GM19193 (cell line): ENCODE measurements around the gene RBP2.

Source experiments
- POLR2A ChIP-seq: IDR thresholded peaks from 4 replicates; pipeline ENCODE4 v1.6.1; 2011; ENCODE audit not compliant: insufficient read depth, insufficient read length; ENCODE audit errors: extremely low read depth

Gene RBP2

DNA sequence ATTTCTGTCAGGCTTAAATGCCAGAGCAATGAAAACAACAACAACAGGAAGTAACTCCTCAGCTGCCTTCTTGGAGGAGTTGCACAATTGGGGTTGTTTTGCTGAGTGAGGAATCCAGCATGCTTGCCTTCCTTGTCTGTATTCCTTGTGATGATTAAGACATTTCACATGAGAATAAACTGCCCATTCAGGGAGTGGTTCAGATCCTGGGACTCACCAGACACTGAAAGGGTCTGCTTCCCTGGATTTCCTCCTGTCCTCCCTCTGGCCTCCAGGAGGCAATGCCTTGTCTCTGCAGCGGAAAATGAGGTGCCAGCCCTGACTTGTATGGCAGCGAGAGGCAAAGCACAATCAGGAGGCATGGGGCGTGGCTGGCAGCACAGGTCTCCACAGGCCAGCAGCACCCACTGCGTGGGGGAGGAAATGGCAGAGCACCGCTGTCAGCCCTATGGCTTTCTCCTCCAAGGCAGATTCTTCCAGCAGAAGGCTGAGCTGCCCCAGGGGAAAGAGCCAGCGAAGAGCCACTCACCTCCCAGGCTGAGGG, 41.5 kb downstream of the RBP2 start:
- TF ChIP-seq POLR2A: no peak

DNA sequence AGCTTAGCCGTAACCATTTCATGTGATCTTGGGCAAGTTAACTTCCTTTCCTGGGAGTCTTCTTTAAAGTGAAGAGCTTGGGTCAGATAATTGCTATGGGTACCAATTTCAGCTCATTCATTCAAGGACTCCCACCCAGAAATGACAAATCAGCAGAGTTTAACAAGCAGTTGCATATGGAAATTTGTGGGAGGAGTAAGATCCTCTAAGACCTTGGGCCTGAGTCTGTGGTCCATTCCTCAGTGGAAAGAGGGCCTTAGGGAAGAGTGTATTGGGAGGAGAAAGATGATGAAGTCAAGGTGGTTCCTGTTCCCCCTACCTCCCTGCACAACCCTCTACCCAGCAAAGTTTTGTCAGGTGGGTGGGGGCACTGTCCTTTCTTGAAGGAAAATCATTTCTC, 42.1 kb downstream of the RBP2 start:
- TF ChIP-seq POLR2A: no peak

DNA sequence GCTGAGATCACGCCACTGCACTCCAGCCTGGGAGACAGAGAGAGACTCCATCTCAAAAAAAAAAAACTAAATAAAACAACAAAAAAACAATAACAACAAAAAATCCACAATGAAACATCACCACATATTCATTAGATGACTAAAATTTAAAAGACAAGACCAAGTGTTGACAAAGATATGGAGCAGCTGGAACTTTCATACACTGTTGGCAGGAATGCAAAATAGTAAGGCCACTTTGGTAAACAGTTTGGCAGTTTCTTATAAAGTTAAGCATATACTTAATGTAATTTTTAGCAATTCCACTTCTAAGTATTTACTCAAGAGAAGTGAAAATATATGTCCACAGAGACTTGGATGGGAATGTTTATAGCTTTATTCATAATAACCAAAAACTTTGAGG, 43.2 kb downstream of the RBP2 start:
- TF ChIP-seq POLR2A: no peak

DNA sequence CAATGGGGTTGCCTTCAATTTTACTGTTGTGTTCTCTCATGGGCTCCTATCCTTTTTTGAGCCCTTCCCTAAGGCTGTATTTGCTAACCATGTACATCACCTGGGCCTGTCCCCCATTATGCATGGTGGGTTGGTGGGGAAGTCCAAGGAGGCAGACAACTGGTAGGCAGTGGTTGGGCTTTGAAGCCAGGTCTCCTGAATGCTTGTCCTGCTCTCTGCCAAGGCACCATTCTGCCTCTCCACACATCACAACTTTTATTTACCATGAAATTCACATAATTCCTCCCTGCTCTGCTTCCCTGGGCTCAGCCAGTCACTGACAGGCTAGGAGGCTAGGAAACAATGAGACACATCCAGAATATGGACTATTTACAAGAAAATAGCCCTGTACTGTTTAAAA, 45.8 kb downstream of the RBP2 start:
- no peak for TF ChIP-seq POLR2A

DNA sequence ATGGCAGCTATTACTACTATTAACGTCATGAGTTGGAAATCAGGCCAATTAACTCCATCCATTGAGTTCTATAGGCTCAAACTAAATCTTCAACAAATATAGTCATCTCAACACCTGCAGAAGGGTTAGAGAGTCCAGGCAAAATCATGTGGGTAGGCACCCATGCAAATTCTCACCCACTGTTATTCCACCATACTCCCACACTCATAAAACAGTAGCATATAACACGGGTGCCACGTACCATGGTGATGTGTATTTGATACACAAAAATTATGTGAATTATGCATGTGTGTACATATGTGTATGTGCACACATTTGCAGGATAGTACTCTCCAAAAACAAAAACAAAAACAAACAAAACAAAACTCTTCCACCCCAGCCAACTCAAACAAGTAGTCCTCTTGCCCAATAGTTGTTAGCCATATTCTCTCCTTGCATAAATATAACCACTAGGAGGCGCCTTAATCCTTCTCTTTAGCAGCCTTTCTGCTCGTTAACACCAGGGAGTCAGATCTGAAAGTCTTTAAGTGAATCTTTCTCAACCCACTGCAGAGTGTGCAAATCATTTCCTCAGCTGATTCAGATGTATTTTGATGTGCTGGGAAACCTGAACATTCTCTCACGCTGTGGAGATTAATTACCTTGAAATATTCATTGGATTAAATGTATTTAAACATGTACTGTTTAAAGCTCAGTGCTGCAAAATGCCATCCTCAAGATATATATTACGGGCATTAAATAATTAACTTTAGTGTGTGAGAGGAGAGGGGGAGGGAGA, 48.8 kb downstream of the RBP2 start:
- TF ChIP-seq POLR2A: no peak

DNA sequence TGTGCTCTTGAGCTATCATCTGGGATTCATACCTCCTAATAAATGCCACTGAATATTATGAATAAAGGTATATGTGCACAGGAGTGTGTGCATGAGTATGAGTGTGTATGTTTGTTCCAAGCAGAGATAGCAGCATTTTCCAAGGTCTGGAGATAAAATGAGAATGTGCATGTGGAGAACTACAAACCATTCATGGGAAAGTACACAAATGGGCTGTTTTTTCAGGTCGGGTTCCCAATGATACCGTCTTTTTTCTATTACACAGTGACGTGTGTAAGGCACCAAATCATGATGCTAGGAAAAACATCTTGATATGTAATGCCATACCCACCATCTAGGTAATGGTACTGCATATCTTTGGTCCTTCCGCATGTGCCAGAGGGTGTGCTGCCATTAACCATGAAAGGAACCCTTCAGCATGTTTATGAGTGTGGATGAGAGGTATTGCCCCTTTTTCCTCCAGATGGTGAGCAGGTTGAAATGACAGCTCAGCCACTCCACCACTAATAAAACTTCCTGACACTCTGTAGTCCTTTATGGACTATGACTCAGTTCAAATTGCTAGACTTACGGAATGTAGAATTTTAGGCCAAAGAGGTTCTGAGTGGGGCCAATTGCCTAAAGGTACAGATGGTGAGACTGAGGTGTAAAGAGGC, 50.4 kb downstream of the RBP2 start:
- no peak for TF ChIP-seq POLR2A

DNA sequence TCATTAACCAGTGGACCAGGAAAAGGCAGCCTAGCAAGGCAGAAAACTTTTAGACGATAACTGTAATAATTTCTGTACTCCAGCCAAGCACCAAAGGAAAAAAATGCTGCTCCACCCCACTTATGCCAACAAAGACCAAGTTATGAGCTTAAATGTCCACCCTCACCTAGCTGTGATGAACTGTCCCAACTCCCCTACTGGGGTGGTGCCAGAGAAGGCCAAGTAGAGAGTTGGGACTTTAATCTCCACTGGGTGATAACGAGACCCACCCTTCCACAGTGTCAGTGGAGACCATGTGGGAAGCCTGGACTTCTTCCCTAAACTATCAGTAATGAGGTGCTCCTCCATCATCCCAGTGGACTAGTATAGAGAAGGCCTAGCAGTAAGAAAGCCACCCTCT, 53.1 kb downstream of the RBP2 start:
- no peak for TF ChIP-seq POLR2A

DNA sequence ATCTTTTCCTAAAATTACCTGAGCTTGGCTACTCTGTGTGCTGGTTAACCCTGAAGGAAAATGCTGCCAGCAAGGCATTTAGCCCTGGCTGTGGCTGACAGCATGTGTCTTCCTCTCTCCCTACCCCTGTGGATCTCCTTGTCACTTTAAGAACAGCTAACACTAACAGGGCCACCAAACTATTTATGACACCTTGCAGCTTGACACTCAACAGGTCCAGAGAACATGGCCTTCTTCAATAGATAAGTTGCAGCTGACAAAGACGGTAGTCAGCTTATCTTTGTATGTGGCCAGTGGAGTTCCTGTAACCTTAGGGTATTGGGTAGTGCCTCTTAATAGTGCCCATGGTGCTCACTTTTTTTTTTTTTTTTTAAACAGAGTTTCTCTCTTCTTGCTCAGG, 54.9 kb downstream of the RBP2 start:
- TF ChIP-seq POLR2A: no peak

DNA sequence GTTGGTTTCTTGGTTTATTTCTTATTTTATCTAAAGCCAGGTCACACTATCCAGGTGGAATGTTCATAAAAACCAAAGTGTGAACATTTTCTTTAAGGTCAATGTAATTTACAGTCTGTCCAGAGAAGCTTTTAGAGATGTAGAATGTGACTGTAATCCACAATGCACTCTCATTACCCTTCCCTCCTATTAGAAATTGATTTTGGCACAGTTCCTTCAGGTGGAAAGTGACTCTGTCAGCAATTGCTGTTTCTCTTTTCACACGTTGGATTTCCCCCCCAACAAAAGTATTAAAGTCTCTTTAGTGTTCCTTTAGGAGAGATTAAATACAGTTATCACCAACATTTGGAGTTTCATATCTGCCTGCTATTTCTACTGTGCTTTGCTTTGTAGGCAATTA, 55.3 kb downstream of the RBP2 start:
- TF ChIP-seq POLR2A: no peak

DNA sequence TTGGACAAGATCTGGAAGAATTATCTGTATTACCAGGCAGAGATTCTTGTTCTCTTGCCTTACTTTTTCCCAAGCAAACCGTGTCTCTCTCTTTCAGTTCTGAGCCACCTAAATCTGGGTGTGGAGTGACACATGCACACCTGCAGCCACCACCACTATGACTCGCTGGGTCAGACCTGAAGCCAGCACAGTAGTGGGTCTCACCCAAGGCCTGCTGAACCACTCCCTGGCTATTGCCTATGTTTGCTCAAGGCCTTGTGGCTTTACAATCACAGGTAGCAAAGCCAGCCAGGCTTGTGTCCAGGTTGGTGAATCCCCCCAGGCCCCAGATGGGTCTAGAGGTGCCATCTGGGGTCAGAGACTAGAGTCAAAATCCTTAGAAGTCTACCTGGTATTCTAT, 58.2 kb downstream of the RBP2 start:
- TF ChIP-seq POLR2A: no peak

DNA sequence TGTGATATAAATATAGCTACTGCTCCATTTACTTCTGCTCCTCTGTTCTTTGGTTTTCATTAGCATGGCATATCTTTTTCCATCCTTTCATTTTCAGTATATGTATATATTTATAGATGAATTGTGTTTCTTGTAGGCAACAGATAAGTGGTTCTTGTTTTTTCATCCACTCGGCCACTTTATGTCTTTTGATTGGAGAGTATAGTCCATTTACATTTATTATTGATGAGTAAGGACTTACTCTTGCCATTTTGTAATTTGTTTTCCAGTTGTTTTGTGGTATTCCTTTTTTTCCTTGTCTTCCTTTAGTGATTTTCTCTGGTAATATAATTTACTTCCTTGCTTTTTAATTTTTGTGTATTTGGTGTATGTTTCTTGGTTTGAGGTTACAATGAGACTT, 60.0 kb downstream of the RBP2 start:
- TF ChIP-seq POLR2A: no peak

DNA sequence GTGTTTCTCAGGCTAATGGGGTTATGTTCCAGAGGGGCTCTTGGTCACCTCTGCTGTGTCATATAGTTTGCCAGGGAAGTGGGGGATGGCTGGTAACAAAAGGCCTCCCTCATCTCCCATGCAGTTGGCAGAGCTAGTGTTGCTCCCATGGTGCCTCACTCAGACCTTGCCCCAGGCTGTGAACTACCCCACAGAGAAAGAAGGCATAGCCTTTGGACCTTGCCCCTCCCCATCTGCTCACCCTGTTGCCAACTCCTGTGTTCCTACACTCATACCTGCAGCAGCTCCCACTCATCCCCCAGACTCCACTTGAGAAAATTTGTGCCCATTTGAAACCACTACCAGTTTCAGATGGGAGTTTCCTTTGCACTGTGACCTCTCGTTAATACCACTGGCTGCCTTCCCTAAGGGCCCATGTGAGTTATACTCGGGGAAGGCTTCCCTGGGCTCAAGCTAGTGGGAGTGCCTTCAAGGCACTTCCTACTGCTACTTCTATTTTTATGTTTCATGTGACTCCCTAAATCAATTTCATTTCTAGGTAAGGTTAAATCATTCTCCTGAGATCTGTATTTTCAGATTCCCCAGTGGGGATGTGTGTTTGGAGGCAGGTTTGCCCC, 61.6 kb downstream of the RBP2 start:
- TF ChIP-seq POLR2A: no peak
